Astrocyte of the cerebellum (primary cell): ENCODE data around the gene RBM17.
"Not testable (repeated sequence)": the region's sequence is repeated elsewhere in the genome, so short reads cannot be mapped to it uniquely, and the experiment has no call there.

Experiments
- DNase-seq: peaks from one replicate; pipeline ENCODE4 v3.0.0-alpha.2; 2011; ENCODE audit warnings: low read depth
- H3K4me3 ChIP-seq: 2 replicates; pipeline ENCODE4 v1.5.1; 2011; ENCODE audit warnings: mild to moderate bottlenecking, low read depth, low read length, moderate library complexity
- CTCF ChIP-seq: IDR thresholded peaks from 2 replicates; pipeline ENCODE4 v1.5.1; 2012; ENCODE audit warnings: low read length, low read depth, moderate library complexity, mild to moderate bottlenecking; ENCODE audit errors: missing control alignments
- in situ Hi-C: cut with HindIII; loops from 2 replicates; pipeline ENCODE4 v1.10.0; 2017; ENCODE audit warnings: low sequenced_read_pairs

Gene RBM17

GRCh38 chr10:6117711-6118110, 28.9 kb downstream of the RBM17 start:
- H3K4me3 ChIP-seq = no peak overlapping the region
- TF ChIP-seq CTCF = no peak
- no peak for DNase-seq
- in situ Hi-C loops = no loop called here

- no peak for DNase-seq
- H3K4me3 ChIP-seq = no peak overlapping the region
- in situ Hi-C loops = no loop called here
- TF ChIP-seq CTCF = no peak
Measured at GRCh38 chr10:6119423-6119822, 30.6 kb downstream of the RBM17 start.

GRCh38 chr10:6119962-6120361, 31.1 kb downstream of the RBM17 start:
- in situ Hi-C loops = no loop called here
- no peak for DNase-seq
- no peak overlapping the region for H3K4me3 ChIP-seq
- TF ChIP-seq CTCF = no peak

- TF ChIP-seq CTCF = no peak
- DNase-seq = peak; percentile 82
- in situ Hi-C loops = no loop called here
- no peak overlapping the region for H3K4me3 ChIP-seq
Measured at GRCh38 chr10:6120691-6121090, 31.9 kb downstream of the RBM17 start.

- no peak overlapping the region for H3K4me3 ChIP-seq
- no peak for TF ChIP-seq CTCF
- no peak for DNase-seq
- in situ Hi-C loops = no loop called here
Measured at GRCh38 chr10:6121146-6121545, 32.3 kb downstream of the RBM17 start.

GRCh38 chr10:6123532-6123931, 34.7 kb downstream of the RBM17 start:
- no peak for DNase-seq
- H3K4me3 ChIP-seq = no peak overlapping the region
- no peak for TF ChIP-seq CTCF
- in situ Hi-C loops = no loop called here

- in situ Hi-C loops = no loop called here
- H3K4me3 ChIP-seq = no peak overlapping the region
- no peak for DNase-seq
- TF ChIP-seq CTCF = no peak
Measured at GRCh38 chr10:6124666-6125065, 35.8 kb downstream of the RBM17 start.

- in situ Hi-C loops, H3K4me3 ChIP-seq, DNase-seq: not testable (repeated sequence)
Measured at GRCh38 chr10:6127461-6127860, 38.6 kb downstream of the RBM17 start.
